ENCODE data around the gene ADGRA3.

GRCh38 chr4:22427675-22428074, 88.2 kb downstream of the ADGRA3 start:
- TF ChIP-seq CTCF (conservative IDR thresholded peaks at IDR 0.05; ENCODE audit: low read length) (no peak), EZH2phosphoT487 (IDR thresholded peaks at IDR 0.05; ENCODE audit: borderline replicate concordance) (no peak)
